Fibroblast of pulmonary artery (primary cell): ENCODE measurements around the gene UBL4A.

ENCODE experiments used
- DNase-seq: peaks from one replicate; pipeline ENCODE4 v3.0.0-alpha.2; 2010; ENCODE audit warnings: low read depth
- H3K4me3 ChIP-seq: replicated peaks from 2 replicates; pipeline ENCODE4 v1.5.1; 2011; ENCODE audit warnings: low read depth, mild to moderate bottlenecking, control low read depth, low read length, moderate library complexity
- CTCF ChIP-seq: IDR thresholded peaks from 2 replicates; pipeline ENCODE4 v1.5.1; 2011; ENCODE audit warnings: mild to moderate bottlenecking, control low read depth, low read length, inconsistent platforms; ENCODE audit errors: missing control alignments

Gene UBL4A

GRCh38 chrX:154495472-154495922 is 9.1 kb upstream of the UBL4A start:
- no peak for TF ChIP-seq CTCF
- DNase-seq: no peak
- no peak overlapping the region for H3K4me3 ChIP-seq

GRCh38 chrX:154494715-154495114 is 8.3 kb upstream of the UBL4A start:
- DNase-seq: no peak
- no peak for TF ChIP-seq CTCF
- H3K4me3 ChIP-seq: no peak overlapping the region

GRCh38 chrX:154490414-154491083 is 4.1 kb upstream of the UBL4A start, which contains the start of gene SLC10A3:
TSS of gene SLC10A3 (minus strand) at chrX:154490629. CDS start at chrX:154488940, 1,689 bp downstream.
- peak within 1 kb of the TSS; percentile 64 for H3K4me3 ChIP-seq
- TF ChIP-seq CTCF: no peak
- DNase-seq: peak; percentile 94

- no peak for TF ChIP-seq CTCF
- peak; percentile 44 for DNase-seq
- peak overlapping the region; percentile 64 for H3K4me3 ChIP-seq
Observed at GRCh38 chrX:154490021-154490413, 3.6 kb upstream of the UBL4A start.

DNA sequence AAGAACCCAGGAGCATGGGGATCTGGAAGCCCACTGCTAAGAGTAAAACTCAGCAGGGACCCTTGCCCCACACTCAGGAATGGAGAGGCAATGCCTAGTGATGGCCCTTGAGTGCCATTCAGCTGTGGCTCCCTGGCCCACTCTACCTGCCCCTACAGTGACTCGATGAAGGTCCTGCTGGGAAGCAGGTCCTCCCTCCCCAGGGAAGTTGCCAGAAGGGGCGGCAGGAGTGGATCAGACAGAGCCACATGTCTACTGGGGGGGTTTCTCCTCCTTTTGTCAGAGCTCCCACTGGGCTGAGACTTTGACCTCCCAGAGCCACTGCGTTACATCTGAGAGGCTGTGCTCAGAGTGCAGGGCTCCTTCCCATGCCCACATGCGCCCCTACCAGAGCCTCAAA is 2.8 kb upstream of the UBL4A start:
- H3K4me3 ChIP-seq: peak overlapping the region; percentile 64
- DNase-seq: no peak
- no peak for TF ChIP-seq CTCF

DNA sequence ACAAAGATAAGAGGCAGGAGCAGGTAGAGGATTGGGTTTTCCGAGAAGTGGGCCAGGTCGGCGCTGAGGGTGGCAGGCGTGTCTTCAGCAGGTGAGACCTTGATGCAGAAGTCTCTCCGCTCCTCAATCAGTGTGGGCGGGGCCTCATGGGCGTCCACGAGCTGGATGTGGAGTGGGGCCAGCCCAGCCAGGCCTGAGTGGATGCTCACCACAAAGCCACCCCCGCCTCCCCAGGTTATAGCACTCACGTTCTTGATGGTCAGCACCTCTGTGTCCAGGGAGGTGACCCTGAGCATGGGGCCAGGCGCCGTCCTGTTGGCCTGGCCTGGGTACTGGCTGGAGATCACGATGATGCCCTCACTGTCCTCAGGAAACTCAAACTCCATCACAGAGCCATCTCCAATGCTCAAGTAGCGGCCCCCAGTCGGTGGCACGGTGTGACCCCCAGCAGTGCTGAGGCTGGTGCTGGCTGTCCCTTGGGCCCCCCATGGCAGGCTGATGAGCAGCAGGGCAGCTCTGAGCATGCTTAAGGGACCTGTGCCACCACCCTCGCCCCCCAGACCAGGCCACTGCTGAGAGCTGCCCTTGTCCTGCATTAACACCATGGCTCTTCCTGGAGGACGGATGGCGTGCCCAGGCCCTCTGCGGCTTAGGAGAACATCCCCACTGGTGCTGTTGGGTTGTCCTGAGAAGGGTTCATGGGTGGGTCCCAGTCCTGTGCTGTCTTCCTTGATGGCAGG is 2.1 kb upstream of the UBL4A start:
- DNase-seq: no peak
- no peak overlapping the region for H3K4me3 ChIP-seq
- TF ChIP-seq CTCF: no peak
